ENCODE results near the gene TMEM63A. TPM values are rescaled to one million over a fixed set of nuclear protein-coding genes. Genes with fewer than 3 reads are reported as not detected.

The TMEM63A gene
- total and polyA plus RNA-seq, 2 donors (not counting 3 experiments of a cell fraction or from before 2014, with no cell fraction given), result 28.7 to 41.4 TPM

- POLR2A ChIA-PET, result no interaction called here
- H3K36me3 ChIP-seq (ENCODE audit: control insufficient read depth in 2 of 2, extremely low read depth in 1 of 2, insufficient read depth in 2 of 2, low read length in 2 of 2), result no peaks in the 10 kb centered on the region
- dilution Hi-C loops (cut with MboI; ENCODE audit: extremely low pct_ligation_motif_present, low sequenced_read_pairs), result no loop called here
- FAIRE-seq (no peak), DNase-seq (ENCODE audit: low read depth, low spot score) (no peak)
- H4K20me1 ChIP-seq (replicated peaks; ENCODE audit: control insufficient read depth, extremely low read depth, insufficient read depth, low read length), result no peaks in the 10 kb centered on the region
- no peak overlapping the region for H3K4me2 ChIP-seq (ENCODE audit: insufficient read depth, low read length)
- no peaks in the 10 kb centered on the region for H3K4me1 ChIP-seq (ENCODE audit: control insufficient read depth, extremely low read depth, insufficient read depth, low read length)
- no peaks in the 10 kb centered on the region for H3K79me2 ChIP-seq (ENCODE audit: control insufficient read depth, insufficient read depth, low read length)
- CTCF ChIA-PET, result interaction anchor here (1.0 to 2.2 kb wide), 7 partner anchors 9 to 415 kb away, joined by 3 to 7 read pairs (median 3); no protein-coding TSS in a partner anchor
- intact Hi-C loops (cut with micrococcal nuclease), result no loop called here
- H3K27ac ChIP-seq (ENCODE audit: insufficient read depth, low read depth, low read length), result no peak overlapping the region
- no peaks in the 10 kb centered on the region for H3K9me1 ChIP-seq (replicated peaks; ENCODE audit: control insufficient read depth, extremely low read depth, insufficient read depth, low read length)
- no peak overlapping the region for H3K4me3 ChIP-seq (replicated peaks in 1 of 3; ENCODE audit: insufficient read depth in 1 of 3, low read depth in 1 of 3, low read length in 3 of 3)
- no TSS peak for BruUV-seq (replicated peaks)
- no peaks in the 10 kb centered on the region for H3K9me3 ChIP-seq (replicated peaks; ENCODE audit: control insufficient read depth, insufficient read depth, low read length)
- no peaks in the 10 kb centered on the region for H3K27me3 ChIP-seq (ENCODE audit: control insufficient read depth in 2 of 2, insufficient read depth in 2 of 2, low read length in 2 of 2)
- no peak overlapping the region for H2AFZ ChIP-seq (ENCODE audit: low read depth, low read length)
- no peak for TF ChIP-seq MAX (IDR thresholded peaks at IDR 0.05; ENCODE audit: insufficient read depth, insufficient read length)
- TF ChIP-seq POLR2A (IDR thresholded peaks at IDR 0.05; ENCODE audit: low read depth, low read length), result no peak
- no peak for TF ChIP-seq POLR2AphosphoS5 (IDR thresholded peaks at IDR 0.05; ENCODE audit: insufficient read depth, low read depth, low read length)
- no peak for TF ChIP-seq CTCF (IDR thresholded peaks at IDR 0.05; ENCODE audit: extremely low read depth in 1 of 2, insufficient read depth in 1 of 2, low read depth in 1 of 2, low read length in 2 of 2)
- TF ChIP-seq MYC (IDR thresholded peaks at IDR 0.05; ENCODE audit: low read depth, low read length), result no peak
- no peak for TF ChIP-seq FOS (IDR thresholded peaks at IDR 0.05; ENCODE audit: borderline replicate concordance, insufficient read depth, low read length)
- no peak for TF ChIP-seq JUN (IDR thresholded peaks at IDR 0.05; ENCODE audit: borderline replicate concordance, insufficient read depth, insufficient read length, low read depth)
- no peak for TF ChIP-seq EZH2 (IDR thresholded peaks at IDR 0.05; ENCODE audit: borderline replicate concordance, low read depth, low read length, severe bottlenecking)
- no peak for TF ChIP-seq GATA2 (IDR thresholded peaks at IDR 0.05; ENCODE audit: insufficient read depth, insufficient read length, low read depth, low read length)
- no peak overlapping the region for H3K9ac ChIP-seq (replicated peaks; ENCODE audit: extremely low read depth, insufficient read depth, low read length)
These were observed 7.6 kb upstream of the TMEM63A start for GRCh38 chr1:225889743-225890142.

Measured in endothelial cell of umbilical vein (primary cell).